ENCODE data around the gene DTNA.

Gene DTNA

GRCh38 chr18:34787931-34788532 is 77.9 kb downstream of the DTNA start:
- peak; percentile 52 for TF ChIP-seq CTCF (IDR thresholded peaks at IDR 0.05; ENCODE audit: low read depth, low read length)
- peak; percentile 75 to 83 for DNase-seq (ENCODE audit: low read depth in 2 of 2)

GRCh38 chr18:34789768-34790344 is 79.8 kb downstream of the DTNA start:
- peak in 1 of 2 donors; percentile 41 for DNase-seq (ENCODE audit: low read depth in 2 of 2)

More at GRCh38 chr18:34787931-34788532, 77.9 kb downstream of the DTNA start:
- H3K4me3 ChIP-seq (replicated peaks in 1 of 2; ENCODE audit: low read depth in 2 of 2, low read length in 2 of 2): no peak overlapping the region

DNA sequence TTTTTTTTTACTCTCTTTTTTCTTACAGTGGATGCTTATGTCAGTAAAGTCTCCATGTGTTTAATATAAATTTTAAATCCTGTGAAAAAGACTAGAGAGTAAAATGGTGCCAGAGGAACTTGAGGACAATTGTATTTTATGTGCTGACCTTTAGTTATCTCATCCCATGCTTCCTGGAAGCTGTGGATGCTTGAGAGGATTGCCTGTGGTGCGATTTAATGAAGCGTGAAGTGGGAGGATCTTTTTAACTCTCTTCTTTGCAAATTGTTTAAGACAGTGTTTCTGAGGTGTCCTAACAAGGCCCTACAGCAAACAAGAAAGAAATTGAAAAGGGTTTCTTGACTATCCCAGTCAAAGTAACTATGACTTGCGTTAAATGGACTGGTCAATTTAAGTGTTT is 84.2 kb downstream of the DTNA start:
- no peak for TF ChIP-seq CTCF (IDR thresholded peaks at IDR 0.05; ENCODE audit: low read depth, low read length)
- no peak overlapping the region for H3K4me3 ChIP-seq (replicated peaks in 1 of 2; ENCODE audit: low read depth in 2 of 2, low read length in 2 of 2)
- DNase-seq (ENCODE audit: low read depth in 2 of 2): no peak

More at GRCh38 chr18:34789768-34790344, 79.8 kb downstream of the DTNA start:
- no peak overlapping the region for H3K4me3 ChIP-seq (replicated peaks in 1 of 2; ENCODE audit: low read depth in 2 of 2, low read length in 2 of 2)
- TF ChIP-seq CTCF (IDR thresholded peaks at IDR 0.05; ENCODE audit: low read depth, low read length): no peak

DNA sequence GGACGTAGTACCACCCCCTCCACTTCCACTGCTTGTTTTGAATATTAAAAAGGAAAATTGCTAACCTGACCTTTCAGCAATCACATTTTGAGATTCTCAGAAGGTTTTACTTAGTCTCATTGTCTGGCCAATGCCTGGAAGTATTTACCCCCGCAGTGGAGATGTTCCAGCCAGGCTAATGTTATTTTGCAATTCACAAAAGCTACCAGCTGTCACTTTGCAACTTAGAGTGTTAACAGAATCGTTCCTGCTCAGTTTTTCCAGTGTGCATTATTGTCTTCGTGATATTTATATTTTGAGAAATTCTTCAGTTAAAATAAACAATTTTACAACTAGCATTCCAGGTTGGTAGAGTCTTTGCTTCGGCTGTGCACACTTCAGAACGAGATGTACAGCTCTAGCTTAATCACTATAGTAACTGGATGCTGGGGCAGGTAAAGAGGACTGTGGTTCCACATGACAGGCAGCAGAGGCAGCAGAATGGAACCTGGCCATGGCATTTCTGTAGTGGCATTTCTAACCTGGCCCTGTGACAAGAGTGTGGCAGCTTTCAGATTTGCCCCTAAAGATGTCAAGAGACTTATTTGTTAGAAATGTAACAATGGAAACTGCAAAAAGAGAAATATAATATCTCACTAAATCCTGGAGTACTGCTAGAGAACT is 85.1 kb downstream of the DTNA start:
- no peak for TF ChIP-seq CTCF (IDR thresholded peaks at IDR 0.05; ENCODE audit: low read depth, low read length)
- H3K4me3 ChIP-seq (replicated peaks in 1 of 2; ENCODE audit: low read depth in 2 of 2, low read length in 2 of 2): no peak overlapping the region
- no peak for DNase-seq (ENCODE audit: low read depth in 2 of 2)

GRCh38 chr18:34796035-34796657 is 86.0 kb downstream of the DTNA start:
- DNase-seq (ENCODE audit: low read depth in 2 of 2): no peak
- H3K4me3 ChIP-seq (replicated peaks in 1 of 2; ENCODE audit: low read depth in 2 of 2, low read length in 2 of 2): no peak overlapping the region
- TF ChIP-seq CTCF (IDR thresholded peaks at IDR 0.05; ENCODE audit: low read depth, low read length): no peak

- DNase-seq (ENCODE audit: low read depth in 2 of 2): no peak
- H3K4me3 ChIP-seq (replicated peaks in 1 of 2; ENCODE audit: low read depth in 2 of 2, low read length in 2 of 2): no peak overlapping the region
- TF ChIP-seq CTCF (IDR thresholded peaks at IDR 0.05; ENCODE audit: low read depth, low read length): no peak
Measured at GRCh38 chr18:34799291-34799690, 89.2 kb downstream of the DTNA start.
